ENCODE data around the gene CNTN2.

The CNTN2 gene

DNA sequence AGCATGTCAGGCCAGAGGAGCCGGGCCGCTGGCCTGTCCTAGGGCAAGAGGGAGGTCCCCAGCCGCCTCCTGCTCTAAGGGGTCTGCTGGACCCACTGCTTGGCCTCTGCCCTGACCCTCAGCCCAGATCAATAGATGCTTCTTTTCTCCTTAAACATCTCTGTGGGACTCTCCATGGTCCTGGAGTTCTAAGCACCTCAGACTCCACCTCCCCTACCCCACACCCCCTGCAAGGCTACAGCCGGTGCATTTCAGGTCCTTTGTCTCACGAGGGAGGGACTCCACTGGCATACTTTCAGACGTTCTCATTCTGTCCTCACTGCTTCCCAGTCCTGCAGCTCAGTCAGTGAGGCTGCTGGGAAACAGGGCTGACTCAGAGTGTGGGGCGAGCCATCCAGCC, 11.0 kb downstream of the CNTN2 start:
- no peak for DNase-seq (ENCODE audit: low spot score)

DNA sequence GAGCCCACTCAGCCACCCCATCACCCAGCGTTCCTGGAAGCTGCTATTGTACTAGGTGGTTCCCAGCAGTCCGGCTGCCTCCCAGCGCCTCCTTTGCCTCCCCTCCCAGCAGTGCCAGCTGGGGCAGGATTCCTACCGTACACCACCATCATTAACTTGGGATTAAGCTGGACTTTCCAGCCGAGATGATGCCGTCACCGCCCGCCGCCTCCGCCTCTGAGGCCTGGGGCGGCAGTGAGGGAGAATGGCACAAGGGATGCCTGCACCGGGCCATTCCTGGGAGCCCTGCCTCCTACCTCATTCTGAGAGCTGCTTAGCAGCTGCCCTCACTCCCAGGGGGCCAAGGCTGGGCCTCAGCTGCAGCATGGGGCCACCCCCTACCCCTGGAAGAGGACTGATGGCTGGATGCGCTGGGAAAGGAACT, 13.2 kb downstream of the CNTN2 start:
- no peak for DNase-seq (ENCODE audit: low spot score)

DNA sequence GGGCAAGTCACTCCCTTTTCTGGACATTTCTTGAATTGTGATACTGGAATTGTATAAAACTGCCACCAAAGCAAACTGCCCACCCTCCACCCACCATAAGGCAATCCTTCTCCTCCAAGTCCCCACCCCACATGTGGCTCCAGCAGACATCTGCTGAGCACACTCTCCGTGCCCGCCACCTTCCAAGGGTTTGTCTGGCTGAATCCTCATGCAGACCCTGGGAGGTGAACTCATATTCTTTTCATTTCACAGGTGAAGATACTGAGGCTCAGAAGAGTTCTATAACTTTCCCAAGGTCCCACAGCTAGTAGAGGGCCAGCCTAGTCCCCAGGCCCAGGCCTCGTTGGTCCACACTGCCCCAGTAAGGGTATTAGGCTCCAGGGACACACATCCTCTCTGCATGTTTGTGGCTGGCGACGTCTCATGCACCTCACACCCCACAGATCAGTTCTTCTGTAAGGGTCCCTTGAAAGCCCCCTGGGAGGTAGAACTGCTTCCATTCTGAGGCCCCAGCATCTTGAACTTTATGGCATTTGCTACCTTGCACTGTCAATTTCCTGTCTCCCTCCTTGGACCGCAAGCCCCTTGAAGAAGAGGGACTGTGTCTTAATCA, 14.1 kb downstream of the CNTN2 start:
- DNase-seq (ENCODE audit: low spot score) = no peak

DNA sequence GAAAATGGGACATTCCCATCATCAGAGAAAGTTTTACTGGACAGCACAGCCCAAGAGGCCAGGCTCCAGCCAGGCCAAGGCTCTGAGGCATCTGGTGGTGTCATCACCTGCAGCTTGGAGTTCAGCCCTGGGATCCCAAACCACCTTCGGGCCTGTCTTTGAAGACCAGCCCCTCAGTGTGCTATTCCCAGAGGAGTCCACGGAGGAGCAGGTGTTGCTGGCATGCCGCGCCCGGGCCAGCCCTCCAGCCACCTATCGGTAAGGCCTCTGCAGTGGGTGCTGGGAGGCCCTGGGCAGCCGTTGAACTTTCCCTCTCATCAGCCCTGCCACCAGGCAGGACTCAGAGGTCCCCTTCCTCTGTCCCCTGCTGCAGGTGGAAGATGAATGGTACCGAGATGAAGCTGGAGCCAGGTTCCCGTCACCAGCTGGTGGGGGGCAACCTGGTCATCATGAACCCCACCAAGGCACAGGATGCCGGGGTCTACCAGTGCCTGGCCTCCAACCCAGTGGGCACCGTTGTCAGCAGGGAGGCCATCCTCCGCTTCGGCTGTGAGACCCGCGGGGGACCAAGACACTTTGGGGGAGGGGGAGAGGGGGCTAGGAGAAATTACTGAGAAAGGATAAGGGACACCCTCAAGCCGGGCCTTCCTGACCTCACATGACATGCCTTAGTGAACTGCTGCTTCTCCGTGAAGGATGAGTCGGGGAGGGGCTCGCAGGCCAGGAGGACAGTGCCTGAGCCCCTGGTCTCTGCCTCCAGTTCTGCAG, 15.0 kb downstream of the CNTN2 start:
- DNase-seq (ENCODE audit: low spot score) = no peak

DNA sequence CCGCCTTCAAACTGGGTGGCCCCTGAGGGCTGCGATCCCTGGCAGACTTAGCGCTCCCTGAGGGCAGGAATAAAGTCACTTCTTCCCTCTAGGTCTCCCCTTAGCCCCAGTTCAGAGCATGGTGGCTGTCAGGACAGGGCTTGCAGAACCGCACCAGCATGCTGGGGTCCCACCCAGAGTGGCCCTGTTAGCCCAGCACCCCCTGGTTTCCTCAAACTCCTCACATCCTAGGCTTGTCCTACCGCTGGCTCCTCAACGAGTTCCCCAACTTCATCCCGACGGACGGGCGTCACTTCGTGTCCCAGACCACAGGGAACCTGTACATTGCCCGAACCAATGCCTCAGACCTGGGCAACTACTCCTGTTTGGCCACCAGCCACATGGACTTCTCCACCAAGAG, 15.8 kb downstream of the CNTN2 start:
- no peak for DNase-seq (ENCODE audit: low spot score)

DNA sequence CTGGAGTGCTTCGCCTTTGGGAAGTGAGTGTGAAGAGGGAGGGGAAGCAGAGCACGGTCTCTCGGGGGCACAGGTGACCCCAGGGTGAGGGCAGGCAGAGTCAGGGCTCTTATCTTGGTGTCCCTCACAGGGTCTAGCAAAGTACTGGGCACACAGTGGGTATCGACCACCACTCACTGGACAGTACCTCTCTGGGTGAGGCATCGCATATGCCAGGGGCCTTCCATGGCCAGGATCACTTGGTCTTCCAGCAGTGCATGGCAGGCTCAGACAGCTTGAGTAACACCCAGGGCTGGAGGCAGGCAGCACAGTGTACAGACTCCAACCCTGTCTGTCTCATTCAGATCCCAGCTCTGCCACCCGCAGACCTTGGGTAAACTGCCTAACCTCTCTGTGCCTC, 16.6 kb downstream of the CNTN2 start:
- no peak for DNase-seq (ENCODE audit: low spot score)

DNA sequence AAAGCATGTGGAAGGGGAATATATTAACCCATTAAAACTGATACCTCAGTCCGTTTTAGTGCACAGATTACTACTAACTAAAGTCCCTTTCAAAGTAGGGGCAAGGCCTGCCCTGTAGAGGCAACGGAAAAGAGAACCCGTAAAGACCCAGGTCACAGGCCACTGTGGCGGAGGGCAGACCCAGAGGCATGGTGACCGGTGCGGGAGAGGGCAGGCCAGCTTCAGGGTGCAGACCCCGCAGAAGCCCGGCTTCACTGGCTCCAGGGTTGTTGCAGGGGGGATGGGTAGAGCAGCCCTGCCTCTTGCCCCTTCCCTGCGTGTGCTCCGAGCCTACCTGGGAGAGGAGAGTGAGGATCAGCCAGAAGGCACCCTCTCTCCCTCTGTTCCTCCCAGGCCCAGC, 17.7 kb downstream of the CNTN2 start:
- DNase-seq (ENCODE audit: low spot score) = no peak

DNA sequence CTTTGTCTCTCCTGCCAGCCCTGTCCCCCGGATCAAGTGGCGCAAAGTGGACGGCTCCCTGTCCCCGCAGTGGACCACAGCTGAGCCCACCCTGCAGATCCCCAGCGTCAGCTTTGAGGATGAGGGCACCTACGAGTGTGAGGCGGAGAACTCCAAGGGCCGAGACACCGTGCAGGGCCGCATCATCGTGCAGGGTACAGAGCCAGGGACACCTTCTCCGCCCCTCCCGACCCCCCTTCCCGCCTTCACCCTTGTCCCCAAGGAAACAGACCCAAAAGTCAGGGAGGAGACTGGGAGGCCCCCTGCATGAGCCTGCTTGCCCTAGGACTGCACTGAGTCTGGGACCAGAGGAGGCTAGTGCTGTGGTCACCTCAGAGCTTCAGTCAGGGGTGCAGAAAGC, 18.2 kb downstream of the CNTN2 start:
- no peak for DNase-seq (ENCODE audit: low spot score)

DNA sequence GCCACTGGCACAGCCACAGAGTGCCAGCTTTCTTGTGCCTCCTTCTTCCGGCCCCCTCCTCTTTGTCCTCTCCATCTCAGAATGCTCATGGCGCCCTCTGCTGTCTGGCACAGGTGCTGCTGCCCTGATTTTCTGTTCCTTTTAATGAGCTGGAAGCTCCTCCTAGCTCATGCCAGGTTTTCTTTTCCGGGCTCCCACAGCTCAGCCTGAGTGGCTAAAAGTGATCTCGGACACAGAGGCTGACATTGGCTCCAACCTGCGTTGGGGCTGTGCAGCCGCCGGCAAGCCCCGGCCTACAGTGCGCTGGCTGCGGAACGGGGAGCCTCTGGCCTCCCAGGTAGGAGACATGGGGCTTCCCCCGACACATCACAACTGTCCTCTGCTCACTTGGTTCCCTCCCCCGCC, 18.7 kb downstream of the CNTN2 start:
- peak; percentile 86 for DNase-seq (ENCODE audit: low spot score)

DNA sequence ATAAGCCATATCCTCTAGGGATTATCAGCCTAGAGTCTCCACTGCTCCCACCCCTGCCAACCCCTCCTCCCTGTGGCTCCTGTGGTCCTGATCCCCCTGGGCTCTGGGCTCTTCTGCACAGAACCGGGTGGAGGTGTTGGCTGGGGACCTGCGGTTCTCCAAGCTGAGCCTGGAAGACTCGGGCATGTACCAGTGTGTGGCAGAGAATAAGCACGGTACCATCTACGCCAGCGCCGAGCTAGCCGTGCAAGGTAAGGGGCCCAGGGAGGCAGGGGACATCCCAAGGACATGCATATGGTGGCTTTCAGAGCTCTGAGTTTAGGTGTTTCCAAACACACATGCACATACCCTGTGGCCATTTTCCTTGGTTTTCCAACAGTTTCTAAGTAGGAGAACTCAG, 19.3 kb downstream of the CNTN2 start:
- no peak for DNase-seq (ENCODE audit: low spot score)

DNA sequence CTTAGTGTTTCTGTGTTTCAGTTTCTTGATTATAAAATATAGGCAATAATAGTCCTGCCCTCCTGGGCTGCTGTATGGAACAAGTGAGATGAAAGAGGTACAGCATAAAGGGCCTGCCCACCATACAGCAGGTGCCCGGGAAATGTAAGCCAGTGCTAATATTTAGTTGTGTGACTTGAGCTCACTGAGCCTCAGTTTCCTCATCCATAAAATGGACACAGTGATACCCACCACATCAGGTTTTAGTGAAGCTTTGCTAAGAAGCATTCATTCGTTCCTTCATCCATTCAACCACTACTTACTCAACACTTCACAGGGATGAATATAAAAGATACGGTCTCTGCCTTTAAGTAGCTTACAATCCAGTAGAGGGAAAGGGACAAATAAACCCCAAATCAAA, 19.9 kb downstream of the CNTN2 start:
- no peak for DNase-seq (ENCODE audit: low spot score)

DNA sequence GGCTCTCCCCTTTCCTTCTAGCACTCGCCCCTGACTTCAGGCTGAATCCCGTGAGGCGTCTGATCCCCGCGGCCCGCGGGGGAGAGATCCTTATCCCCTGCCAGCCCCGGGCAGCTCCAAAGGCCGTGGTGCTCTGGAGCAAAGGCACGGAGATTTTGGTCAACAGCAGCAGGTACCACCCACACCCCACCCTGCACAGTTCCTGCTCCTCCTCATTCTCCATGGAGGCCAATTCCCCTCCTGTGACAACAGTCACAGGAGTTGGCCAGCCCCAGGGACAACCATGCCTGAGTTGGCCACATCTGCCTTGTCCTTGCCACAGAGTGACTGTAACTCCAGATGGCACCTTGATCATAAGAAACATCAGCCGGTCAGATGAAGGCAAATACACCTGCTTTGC, 21.3 kb downstream of the CNTN2 start:
- DNase-seq (ENCODE audit: low spot score) = no peak

DNA sequence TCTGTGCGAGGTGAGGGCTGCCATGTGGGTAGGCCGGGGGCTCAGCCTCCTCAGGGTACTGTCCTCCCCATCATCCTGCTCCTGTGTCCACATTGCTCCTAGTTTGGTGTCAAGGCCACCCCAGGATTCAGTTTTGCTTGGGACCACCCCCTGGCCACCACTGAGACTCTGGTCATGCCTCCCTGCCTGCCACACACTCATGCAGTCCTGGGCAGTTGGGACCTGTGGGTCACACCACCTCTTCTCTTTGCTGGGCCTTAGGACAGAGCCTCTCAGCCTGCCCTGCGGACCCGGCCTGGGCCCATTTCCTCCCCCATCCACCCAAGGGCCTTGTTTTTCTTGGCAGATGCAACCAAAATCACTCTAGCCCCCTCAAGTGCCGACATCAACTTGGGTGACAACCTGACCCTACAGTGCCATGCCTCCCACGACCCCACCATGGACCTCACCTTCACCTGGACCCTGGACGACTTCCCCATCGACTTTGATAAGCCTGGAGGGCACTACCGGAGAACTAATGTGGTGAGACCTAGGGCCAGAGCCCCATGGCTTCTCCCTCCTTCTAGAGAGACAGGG, 21.8 kb downstream of the CNTN2 start:
- no peak for DNase-seq (ENCODE audit: low spot score)

DNA sequence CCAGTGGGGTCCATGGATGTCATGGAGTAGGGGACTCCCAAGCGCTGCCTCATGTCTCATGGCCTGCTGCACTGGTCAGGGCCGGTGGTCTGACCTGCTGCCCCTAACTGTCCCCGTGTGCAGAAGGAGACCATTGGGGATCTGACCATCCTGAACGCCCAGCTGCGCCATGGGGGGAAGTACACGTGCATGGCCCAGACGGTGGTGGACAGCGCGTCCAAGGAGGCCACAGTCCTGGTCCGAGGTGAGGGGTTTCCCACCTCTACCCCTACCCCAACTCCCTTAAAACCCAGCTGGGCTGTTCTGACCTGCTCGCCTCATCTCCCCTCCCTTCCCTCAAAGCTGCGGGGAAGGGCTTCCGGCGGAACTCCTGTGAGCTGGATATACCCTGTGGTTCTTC, 22.7 kb downstream of the CNTN2 start:
- DNase-seq (ENCODE audit: low spot score) = no peak

DNA sequence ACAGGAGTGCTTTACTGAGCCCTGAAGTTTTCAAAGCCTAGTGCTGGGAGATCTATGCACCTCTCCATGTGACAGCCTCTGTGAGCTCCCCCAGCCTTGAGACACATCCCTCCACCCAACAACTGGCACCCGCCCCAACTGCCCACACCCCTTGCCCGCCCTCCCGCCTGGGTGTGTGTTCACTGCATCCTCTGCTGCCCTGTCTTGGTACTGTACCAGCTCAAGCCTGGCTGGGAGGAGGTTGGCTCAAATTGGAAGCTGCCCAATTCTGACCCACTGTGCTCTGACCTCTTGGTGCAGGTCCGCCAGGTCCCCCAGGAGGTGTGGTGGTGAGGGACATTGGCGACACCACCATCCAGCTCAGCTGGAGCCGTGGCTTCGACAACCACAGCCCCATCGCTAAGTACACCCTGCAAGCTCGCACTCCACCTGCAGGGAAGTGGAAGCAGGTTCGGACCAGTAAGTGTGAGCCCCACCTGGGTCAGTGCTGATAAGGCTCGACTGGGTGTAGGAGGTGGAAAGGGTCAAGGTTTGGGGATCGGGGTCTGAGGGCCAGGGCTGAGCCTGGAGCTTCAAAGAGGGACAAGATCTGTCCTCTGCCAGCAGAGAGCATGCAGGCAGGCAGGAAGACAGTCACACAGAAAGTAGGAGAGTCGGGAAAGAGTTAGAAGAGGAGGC, 23.3 kb downstream of the CNTN2 start:
- peak; percentile 59 for DNase-seq (ENCODE audit: low spot score)

DNA sequence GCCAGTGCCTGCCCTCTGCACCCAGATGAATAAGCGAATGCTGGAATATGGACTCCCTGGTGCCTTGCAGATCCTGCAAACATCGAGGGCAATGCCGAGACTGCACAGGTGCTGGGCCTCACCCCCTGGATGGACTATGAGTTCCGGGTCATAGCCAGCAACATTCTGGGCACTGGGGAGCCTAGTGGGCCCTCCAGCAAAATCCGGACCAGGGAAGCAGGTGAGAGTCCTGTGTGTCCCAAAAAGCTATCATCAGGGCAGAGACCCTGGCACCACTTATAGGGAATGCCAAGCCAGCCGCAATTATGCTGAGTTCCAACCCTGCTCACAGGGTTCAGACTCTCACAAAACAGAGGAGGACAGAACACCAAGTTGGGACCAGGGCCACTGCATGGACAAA, 24.0 kb downstream of the CNTN2 start:
- no peak for DNase-seq (ENCODE audit: low spot score)

DNA sequence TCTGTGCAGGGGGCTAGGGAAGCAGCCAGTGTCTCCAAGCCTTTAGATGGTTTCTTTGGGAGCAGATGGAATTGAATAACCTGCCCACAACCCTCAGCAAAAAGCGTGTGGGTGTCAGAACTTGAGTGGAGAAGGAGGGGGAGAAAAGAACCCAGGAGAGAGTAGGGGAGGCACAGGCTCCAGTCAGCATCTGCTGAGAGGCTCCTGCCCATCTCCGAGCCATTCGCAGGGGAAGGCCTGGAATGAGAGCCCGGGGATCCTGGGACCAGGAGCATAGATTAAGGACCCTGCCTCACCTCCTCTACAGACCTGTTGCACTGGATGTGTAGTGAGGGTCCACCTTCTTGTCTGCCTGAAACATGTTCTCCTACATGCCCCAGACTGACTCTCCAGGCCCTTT, 25.0 kb downstream of the CNTN2 start:
- no peak for DNase-seq (ENCODE audit: low spot score)

DNA sequence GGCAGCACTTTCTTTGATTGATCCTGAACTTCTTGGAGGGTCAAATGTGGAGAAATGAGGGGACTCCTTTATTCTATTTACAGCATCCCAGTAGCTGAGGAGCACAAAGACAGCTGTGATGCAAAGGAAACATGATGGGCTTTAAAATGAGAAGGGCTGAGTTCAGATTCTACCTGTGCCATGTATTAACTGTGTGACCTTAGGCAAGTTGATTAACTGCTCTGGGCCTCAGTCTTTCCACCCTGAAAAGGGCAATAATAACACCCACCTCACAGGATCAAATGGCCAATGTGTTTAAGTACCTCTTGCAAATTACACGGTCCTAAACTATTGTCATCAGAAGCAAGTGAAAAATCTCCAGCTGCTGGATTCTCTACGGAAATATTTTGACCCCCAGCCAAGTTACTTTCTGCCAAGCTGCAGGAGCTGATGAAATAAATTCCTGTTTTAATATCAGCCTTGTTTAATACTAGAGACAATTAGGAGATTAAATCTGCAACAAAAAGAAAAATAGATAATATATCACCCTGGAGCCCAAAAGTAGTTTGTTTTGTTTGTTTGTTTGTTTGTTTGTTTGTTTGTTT, 25.5 kb downstream of the CNTN2 start:
- no peak for DNase-seq (ENCODE audit: low spot score)

DNA sequence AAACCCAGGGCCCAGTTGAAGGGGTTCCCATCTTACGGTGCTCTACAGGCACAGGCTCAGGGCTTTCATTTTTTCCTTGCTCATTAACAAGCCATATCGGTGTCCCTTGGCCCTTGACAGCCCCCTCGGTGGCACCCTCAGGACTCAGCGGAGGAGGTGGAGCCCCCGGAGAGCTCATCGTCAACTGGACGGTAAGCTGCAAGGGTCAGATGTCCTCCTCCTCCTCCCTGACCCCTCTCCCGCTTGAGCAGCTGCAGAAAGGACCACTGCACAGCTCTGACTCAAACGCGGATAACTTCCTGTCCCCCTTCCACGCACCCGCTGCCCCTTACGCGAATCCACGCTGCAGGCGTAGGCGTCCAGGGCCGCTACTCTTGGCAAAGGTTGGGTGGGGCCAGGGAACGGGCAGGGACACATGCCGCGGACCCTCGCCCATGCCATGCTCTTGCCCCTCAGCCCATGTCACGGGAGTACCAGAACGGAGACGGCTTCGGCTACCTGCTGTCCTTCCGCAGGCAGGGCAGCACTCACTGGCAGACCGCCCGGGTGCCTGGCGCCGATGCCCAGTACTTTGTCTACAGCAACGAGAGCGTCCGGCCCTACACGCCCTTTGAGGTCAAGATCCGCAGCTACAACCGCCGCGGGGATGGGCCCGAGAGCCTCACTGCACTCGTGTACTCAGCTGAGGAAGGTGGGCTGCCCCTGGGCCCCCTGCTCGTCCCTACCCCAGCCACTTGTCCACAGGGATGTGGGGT, 26.5 kb downstream of the CNTN2 start:
- no peak for DNase-seq (ENCODE audit: low spot score)

DNA sequence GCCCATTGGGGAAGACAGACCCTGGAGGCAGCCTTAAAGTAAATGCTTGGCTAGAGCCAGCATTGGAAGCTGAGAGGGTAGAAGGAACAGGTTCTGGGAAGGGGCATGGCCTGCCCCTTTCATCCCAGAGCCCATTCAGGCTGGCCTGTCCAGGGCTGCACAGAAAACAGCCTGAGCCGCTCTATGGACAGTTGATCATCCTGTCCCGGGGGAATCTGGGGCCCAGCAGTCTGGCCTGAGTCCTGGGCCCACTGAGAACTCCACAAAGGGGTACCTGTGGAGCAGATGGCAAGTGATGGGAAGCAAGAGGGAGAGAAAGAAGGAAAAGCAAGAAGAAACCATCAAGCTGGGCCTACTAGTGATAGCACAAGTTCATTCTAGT, 28.0 kb downstream of the CNTN2 start:
- DNase-seq (ENCODE audit: low spot score) = no peak

DNA sequence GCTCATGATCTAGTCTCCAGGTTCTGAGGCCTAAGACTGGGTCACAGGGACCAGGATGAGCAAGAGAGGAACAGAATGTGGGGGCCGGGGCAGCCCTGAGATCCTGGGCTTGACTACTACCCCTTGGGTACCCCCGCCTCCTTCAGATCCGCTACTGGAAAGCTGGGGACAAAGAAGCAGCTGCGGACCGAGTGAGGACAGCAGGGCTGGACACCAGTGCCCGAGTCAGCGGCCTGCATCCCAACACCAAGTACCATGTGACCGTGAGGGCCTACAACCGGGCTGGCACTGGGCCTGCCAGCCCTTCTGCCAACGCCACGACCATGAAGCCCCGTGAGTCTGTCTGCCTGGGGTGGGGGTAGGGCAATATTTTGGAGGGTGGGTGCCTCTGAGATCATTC, 28.8 kb downstream of the CNTN2 start:
- no peak for DNase-seq (ENCODE audit: low spot score)

DNA sequence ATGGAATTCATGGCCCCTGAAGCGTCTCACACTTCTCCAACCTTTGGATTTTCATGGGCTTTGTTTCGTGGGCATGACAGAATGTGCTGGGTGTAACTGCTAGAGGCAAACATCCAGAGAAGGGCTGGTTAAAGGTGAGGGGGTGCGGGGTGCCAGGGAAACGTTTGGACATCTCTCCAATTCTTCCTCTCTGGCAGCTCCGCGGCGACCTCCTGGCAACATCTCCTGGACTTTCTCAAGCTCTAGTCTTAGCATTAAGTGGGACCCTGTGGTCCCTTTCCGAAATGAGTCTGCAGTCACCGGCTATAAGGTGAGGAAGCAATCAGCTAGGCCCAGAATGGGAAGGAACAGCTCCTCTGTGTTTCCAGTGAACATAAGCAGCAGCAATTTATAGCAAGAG, 29.3 kb downstream of the CNTN2 start:
- DNase-seq (ENCODE audit: low spot score) = no peak

All from AG20443 (cell line).